Esophagus (tissue), 2 donors: Measurements from ENCODE around the gene DOCK11. TPM values are rescaled to one million over a fixed set of nuclear protein-coding genes. Genes with fewer than 3 reads are reported as not detected.

Experiments
- H3K27ac ChIP-seq, 2 donors: one replicate each; pipeline ENCODE4 v1.5.1; 2013; ENCODE audit warnings: low read depth in 2 of 2, mild to moderate bottlenecking in 2 of 2, inconsistent platforms in 1 of 2, low read length in 1 of 2, moderate library complexity in 1 of 2
- H3K27me3 ChIP-seq, 2 donors: one replicate each; pipeline ENCODE4 v1.6.1; 2013; ENCODE audit warnings: low read length in 2 of 2, control low read depth in 1 of 2, mild to moderate bottlenecking in 1 of 2; ENCODE audit not compliant: insufficient read depth in 2 of 2, control insufficient read depth in 1 of 2
- H3K36me3 ChIP-seq, 2 donors: one replicate each; pipeline ENCODE4 v1.6.1; 2013; ENCODE audit warnings: low read length in 1 of 2; ENCODE audit not compliant: control insufficient read depth in 2 of 2, insufficient read depth in 2 of 2
- H3K4me1 ChIP-seq, 2 donors: one replicate each; pipeline ENCODE4 v1.6.1; 2013; ENCODE audit warnings: low read length in 1 of 2; ENCODE audit not compliant: control insufficient read depth in 2 of 2, insufficient read depth in 2 of 2
- H3K4me3 ChIP-seq, 2 donors: one replicate each; pipeline ENCODE4 v1.5.1; 2013; ENCODE audit warnings: low read length in 2 of 2, mild to moderate bottlenecking in 2 of 2, low read depth in 1 of 2, moderate library complexity in 1 of 2
- H3K9me3 ChIP-seq, 2 donors: one replicate each; pipeline ENCODE4 v1.6.1; 2013; ENCODE audit warnings: mild to moderate bottlenecking in 2 of 2, low read depth in 1 of 2, low read length in 1 of 2, moderate library complexity in 1 of 2; ENCODE audit not compliant: control insufficient read depth in 2 of 2, insufficient read depth in 1 of 2
- WGBS, 2 donors: extraction: QIAGEN DNeasy Blood & Tissue Kit; methylation state at CpG; one replicate each; pipeline ENCODE4 v1.1.7; 2013; 5-methylcytosine and 5-hydroxymethylcytosine counted together
- polyA plus RNA-seq, 2 donors: library from polyadenylated mRNA; stranded (reverse); fragments of 200-250 nt; gene quantifications; one replicate each; pipeline ENCODE4 v1.2.3, GENCODE V29; 2013
- donor health status: healthy with polysubstance abuse.
- donor health status: Bipolar disorder and iron deficiency.

DOCK11 gene
- polyA plus RNA-seq, 2 donors: 3.3 to 3.7 TPM

GRCh38 chrX:118508635-118509034, 13.0 kb downstream of the DOCK11 start:
- Histone ChIP-seq H3K27me3 (no peaks in the 10 kb centered on the region), H3K27ac (no peak overlapping the region), H3K36me3 (no peaks in the 10 kb centered on the region), H3K9me3 (no peaks in the 10 kb centered on the region), H3K4me3 (no peak overlapping the region), H3K4me1 (peaks cover 0 to 2% of the 10 kb centered on the region in 2 donors)
- 62 to 76% methylated on average over 6 of the region's 6 CpGs for WGBS, 2 donors

- no peaks in the 10 kb centered on the region for H3K4me1 ChIP-seq
- no peak overlapping the region for H3K4me3 ChIP-seq
- H3K9me3 ChIP-seq: peaks cover 0 to 2% of the 10 kb centered on the region in 2 donors
- H3K27me3 ChIP-seq: no peaks in the 10 kb centered on the region
- H3K27ac ChIP-seq: no peak overlapping the region
- WGBS, 2 donors: 83 to 91% methylated on average over 5 of the region's 5 CpGs
- no peaks in the 10 kb centered on the region for H3K36me3 ChIP-seq
Measured at GRCh38 chrX:118510111-118510510, 14.5 kb downstream of the DOCK11 start.

DNA sequence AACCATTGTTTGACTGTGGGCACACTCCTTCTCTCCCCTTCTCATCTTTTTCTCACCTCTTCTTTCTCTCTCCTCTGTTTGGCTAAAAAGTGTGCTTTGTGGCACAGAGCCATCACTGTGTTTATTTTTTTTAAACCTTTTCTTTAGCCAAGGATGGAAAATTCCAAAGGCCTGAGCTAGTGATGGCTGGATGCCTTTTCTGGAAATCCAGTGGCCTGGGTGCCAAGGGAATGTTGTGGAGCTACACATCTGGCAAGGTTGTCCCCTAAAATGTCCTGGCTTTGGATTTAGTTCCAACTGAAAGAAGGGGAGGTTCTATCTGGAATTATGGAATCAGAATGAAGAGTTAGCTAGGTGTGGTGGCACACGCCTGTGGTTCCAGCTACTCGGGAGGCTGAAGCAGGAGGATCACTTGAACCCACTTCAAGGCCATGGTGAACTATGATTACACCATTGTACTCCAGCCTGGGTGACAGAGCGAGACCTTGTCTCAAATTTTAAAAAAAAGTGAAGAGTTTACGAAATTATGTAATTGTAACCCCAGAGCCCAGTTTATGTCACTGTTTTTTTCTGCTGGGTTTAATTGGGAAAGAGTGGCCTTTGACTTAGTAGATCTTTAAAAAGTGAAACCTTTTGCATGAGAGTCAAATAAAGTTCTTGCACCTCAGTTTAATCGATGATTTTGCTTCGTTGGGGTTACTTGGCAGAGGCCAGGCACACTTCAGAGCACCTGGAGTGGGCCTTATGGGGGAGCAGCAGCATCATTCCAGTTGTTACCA, 17.7 kb downstream of the DOCK11 start:
- H3K27ac ChIP-seq: no peak overlapping the region
- WGBS, 2 donors: 88 to 89% methylated on average over 6 of the region's 6 CpGs

DNA sequence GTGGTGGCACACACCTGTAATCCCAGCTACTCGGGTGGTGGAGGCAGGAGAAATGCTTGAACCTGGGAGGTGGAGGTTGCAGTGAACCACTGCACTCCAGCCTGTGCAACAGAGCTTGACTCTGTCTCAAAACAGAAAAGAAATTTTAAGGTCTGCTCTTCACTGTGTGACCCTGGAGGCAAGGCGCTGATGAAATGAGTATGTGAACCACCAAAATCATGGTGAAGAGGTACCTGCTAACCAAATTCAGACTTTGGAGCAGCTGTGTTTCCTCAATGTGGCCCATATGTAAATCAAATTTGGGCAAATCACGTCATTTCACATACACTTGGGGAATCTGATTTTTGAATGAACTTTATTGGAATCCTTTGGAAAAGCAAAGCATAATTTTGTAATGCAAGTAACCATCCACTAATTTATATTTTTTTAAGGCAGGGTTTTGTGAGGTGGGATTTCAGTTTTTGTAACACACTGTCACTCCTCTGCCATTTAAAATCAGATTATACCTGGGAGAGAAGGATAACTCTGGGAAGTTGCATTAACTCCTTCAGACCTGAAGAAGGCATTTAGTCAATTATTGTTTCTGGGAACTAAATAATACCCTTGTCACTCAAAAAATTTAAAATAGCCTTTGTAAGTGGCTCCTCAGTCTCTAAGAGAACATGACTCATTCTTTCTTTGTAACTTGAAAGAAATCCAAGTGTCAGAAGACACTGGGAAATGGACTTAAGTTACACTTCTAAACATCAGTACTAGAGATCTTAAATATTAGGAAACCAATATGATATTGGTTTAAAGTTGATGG, 24.0 kb downstream of the DOCK11 start:
- no peaks in the 10 kb centered on the region for H3K36me3 ChIP-seq
- H3K4me3 ChIP-seq: no peak overlapping the region
- no peaks in the 10 kb centered on the region for H3K27me3 ChIP-seq
- H3K4me1 ChIP-seq: no peaks in the 10 kb centered on the region
- WGBS, 2 donors: 74 to 78% methylated on average over 3 of the region's 3 CpGs
- no peak overlapping the region for H3K27ac ChIP-seq
- peaks cover 0 to 2% of the 10 kb centered on the region in 2 donors for H3K9me3 ChIP-seq

More for the DNA sequence above, 17.7 kb downstream of the DOCK11 start:
- Histone ChIP-seq H3K9me3 (peaks cover 0 to 2% of the 10 kb centered on the region in 2 donors), H3K4me3 (no peak overlapping the region), H3K36me3 (no peaks in the 10 kb centered on the region), H3K4me1 (no peaks in the 10 kb centered on the region), H3K27me3 (no peaks in the 10 kb centered on the region)

DNA sequence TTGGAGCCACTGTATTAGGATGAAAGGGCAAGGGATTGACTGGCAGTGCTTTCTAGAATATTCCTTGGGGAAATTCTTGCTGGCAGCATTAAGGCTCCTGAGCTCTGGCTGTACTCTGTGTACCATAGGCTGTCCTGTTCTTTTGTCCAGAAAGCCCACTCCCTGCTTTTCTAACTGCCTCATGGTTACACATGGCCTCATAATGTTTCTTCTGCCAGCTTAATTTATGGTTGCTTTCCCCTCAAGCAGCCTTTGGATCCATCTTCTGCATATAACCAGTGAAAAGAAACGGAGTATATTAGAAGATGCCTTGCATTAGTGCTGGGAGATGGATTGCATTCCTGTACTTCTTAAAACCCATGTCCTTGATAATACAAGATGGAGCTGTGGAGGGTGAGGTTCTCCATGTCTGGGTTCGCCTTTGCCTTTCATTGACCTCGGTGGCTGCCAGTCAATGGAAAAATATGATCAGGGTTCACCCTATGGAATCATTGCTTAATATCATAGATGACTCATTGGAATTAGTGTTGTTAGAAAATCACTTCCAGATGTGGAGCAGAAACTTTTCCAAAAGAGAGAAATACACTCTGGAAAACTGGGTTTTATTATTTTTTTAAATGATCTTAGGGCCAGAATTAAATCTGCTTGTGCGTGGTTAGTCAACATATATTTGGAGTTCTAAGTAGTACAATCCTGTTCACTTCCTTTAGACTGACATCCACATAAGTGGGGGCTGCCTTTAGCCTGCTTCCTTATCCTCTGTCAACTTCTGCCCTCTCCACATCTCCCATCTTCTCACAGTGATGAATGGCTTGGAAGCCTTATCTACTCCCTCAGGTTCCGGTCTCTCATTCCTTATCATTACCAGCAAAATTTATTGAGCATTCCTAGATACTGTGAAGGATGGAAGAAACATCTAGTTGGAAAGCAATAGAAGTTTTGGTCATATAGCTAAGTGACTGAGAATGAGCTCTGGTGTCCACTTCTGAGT, 24.9 kb downstream of the DOCK11 start:
- Histone ChIP-seq H3K36me3 (no peaks in the 10 kb centered on the region), H3K4me1 (no peaks in the 10 kb centered on the region), H3K4me3 (no peak overlapping the region), H3K9me3 (no peaks in the 10 kb centered on the region), H3K27ac (peak overlapping the region in 1 of 2 donors; percentile 47), H3K27me3 (no peaks in the 10 kb centered on the region)
- WGBS, 2 donors: 60 to 68% methylated on average over 5 of the region's 5 CpGs

DNA sequence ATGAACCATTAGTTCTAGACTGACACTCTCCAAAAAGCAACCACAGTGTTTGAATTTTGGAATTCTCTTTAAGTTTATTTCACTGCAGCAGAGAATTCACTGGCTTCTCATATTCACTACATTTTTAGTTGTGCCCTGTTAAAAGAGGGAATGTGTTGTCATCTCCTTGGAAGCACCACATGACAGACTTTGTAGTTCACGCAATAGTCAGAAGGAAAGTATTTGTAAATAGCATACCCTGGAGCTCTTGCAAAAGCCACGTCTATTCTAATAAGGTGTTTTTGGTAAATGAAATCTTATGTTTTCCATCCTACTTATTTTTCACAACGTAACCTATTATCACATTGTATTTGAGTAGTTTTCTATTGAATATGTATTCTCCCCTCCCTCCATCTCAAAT, 25.8 kb downstream of the DOCK11 start:
- H3K27ac ChIP-seq: no peak overlapping the region
- no peaks in the 10 kb centered on the region for H3K4me1 ChIP-seq
- H3K9me3 ChIP-seq: no peaks in the 10 kb centered on the region
- no peaks in the 10 kb centered on the region for H3K36me3 ChIP-seq
- no peaks in the 10 kb centered on the region for H3K27me3 ChIP-seq
- WGBS, 2 donors: 62 to 68% methylated on average over 3 of the region's 3 CpGs
- no peak overlapping the region for H3K4me3 ChIP-seq

DNA sequence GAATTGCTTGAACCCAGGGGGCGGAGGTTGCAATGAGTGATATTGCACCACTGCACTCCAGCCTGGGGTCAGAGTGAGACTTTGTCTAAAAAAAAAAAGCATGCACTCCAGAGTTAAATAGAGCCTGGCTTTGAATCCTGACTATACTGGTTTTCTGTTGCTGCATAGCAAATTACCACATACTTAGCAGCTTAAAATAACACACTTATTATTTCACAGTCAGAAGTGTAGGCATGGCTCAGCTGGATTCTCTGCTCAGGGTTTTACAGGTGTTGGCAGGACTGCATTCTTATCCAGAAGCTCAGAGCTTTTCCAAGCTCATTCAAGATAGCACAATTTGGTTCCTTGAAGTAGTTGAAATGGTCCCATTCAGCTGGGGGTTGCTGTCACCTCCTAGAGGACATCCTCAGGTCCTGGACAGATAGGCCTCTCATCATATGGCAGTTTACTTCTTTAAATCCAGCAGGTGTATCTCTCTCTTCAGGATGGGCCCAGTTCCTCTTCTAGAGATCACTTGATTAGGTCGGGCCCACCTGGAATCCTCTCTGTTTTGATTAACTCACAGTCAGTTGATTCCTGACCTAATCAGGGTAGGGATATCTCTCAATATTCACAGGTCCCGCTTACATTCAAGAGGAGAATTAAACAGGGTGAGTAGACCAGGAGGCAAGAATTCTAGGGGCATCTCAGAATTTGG, 26.8 kb downstream of the DOCK11 start:
- Histone ChIP-seq H3K4me1 (no peaks in the 10 kb centered on the region), H3K36me3 (no peaks in the 10 kb centered on the region), H3K4me3 (no peak overlapping the region), H3K9me3 (no peaks in the 10 kb centered on the region), H3K27ac (no peak overlapping the region), H3K27me3 (no peaks in the 10 kb centered on the region)
- 92% methylated on average over 3 of the region's 3 CpGs for WGBS, 2 donors

- Histone ChIP-seq H3K36me3 (no peaks in the 10 kb centered on the region), H3K27ac (peak overlapping the region in 1 of 2 donors; percentile 60), H3K27me3 (no peaks in the 10 kb centered on the region), H3K4me3 (no peak overlapping the region), H3K4me1 (no peaks in the 10 kb centered on the region), H3K9me3 (no peaks in the 10 kb centered on the region)
- WGBS, 2 donors: 55 to 59% methylated on average over 4 of the region's 4 CpGs
Measured at GRCh38 chrX:118523920-118524319, 28.3 kb downstream of the DOCK11 start.

- Histone ChIP-seq H3K4me3 (no peak overlapping the region), H3K27ac (no peak overlapping the region), H3K4me1 (no peaks in the 10 kb centered on the region), H3K9me3 (no peaks in the 10 kb centered on the region), H3K27me3 (no peaks in the 10 kb centered on the region), H3K36me3 (no peaks in the 10 kb centered on the region)
- WGBS, 2 donors: 54 to 57% methylated on average over 3 of the region's 3 CpGs
Measured at GRCh38 chrX:118524344-118524743, 28.7 kb downstream of the DOCK11 start.
